ENCODE results near the gene HMGN4. TPM values are rescaled to one million over a fixed set of nuclear protein-coding genes. Genes with fewer than 3 reads are reported as not detected.

The HMGN4 gene
- total RNA-seq, 1 donor from 2014 or later: 88.5 TPM

DNA sequence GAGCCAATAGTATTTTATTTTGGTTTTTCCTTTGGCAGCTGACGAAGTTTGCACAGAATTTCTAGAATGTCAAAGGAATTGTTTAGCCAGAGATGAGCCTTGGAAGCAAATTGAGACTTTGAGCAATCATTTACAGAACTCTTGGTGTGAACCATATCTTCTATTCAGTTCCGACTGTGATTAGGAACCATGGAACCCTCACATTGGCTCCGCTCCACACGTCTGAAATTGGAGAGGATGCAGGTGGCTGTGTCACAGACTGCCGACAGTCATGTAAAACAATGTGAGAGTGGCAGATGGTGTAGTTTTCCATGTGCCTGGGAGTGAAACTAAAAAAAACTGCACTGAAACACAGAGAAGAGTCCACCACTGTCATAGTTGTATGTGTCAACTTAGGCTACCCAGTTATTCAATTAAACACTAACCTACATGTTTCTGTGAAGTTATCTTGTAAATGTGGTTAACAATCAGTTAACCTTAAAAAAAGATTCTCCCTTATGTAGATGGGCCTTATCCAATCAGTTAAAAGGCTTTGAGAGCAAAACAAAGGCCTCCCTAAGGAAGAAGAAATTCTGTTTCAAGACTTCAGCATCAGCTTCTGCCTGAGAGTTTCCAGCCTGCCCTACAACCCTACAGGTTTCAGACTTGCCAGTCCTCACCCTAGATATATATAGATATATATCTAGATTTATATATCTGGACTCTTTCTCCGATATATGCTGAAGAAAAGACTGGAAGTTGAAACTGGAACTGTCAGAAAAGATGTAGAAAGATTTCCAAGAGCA lies 3.3 kb upstream of the HMGN4 start:
- TF ChIP-seq, protein P1, sequence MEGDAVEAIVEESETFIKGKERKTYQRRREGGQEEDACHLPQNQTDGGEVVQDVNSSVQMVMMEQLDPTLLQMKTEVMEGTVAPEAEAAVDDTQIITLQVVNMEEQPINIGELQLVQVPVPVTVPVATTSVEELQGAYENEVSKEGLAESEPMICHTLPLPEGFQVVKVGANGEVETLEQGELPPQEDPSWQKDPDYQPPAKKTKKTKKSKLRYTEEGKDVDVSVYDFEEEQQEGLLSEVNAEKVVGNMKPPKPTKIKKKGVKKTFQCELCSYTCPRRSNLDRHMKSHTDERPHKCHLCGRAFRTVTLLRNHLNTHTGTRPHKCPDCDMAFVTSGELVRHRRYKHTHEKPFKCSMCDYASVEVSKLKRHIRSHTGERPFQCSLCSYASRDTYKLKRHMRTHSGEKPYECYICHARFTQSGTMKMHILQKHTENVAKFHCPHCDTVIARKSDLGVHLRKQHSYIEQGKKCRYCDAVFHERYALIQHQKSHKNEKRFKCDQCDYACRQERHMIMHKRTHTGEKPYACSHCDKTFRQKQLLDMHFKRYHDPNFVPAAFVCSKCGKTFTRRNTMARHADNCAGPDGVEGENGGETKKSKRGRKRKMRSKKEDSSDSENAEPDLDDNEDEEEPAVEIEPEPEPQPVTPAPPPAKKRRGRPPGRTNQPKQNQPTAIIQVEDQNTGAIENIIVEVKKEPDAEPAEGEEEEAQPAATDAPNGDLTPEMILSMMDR (IDR thresholded peaks at IDR 0.05; ENCODE audit: insufficient read depth, low read length, poor library complexity, severe bottlenecking): no peak
- H3K27me3 ChIP-seq (ENCODE audit: control insufficient read depth, insufficient read depth, low read length): no peaks in the 10 kb centered on the region
- no peaks in the 10 kb centered on the region for H3K36me3 ChIP-seq (ENCODE audit: control insufficient read depth, insufficient read depth, low read length)
- no peak overlapping the region for H3K4me3 ChIP-seq (ENCODE audit: low read depth, low read length)
- DNase-seq (ENCODE audit: low read depth): no peak

DNA sequence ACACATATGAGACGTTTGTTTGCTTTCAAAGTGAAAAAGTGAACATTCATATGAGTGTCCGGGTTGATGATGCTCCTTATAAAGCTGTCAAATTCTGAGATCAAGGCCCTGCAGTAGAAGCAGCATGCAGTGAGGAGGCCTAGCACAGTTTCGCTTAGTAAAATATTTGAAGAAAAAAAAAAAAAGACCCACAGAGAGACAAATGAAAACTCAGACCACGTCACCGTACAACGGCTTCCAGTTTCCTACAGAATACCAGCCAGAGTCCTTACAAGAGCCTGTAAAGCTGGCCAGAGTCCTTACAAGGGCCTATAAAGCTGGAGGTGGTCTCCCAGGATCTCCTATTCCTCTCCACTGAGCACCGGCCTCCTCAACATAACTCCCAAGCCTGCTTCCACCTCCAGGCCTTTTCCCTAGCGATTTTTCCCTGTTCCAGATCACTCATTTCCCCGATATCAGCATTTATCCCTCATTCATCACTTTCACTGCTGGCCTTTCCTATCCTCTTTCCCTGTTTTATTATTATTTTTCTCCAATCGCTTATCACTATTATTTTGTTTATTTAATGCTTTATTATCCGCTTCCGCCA lies 1.5 kb upstream of the HMGN4 start:
- DNase-seq (ENCODE audit: low read depth): no peak
- Histone ChIP-seq H3K36me3 (ENCODE audit: control insufficient read depth, insufficient read depth, low read length) (no peaks in the 10 kb centered on the region), H3K27me3 (ENCODE audit: control insufficient read depth, insufficient read depth, low read length) (no peaks in the 10 kb centered on the region), H3K4me3 (ENCODE audit: low read depth, low read length) (peak overlapping the region; percentile 35)
- TF ChIP-seq, protein P1 (IDR thresholded peaks at IDR 0.05; ENCODE audit: insufficient read depth, low read length, poor library complexity, severe bottlenecking): no peak

DNA sequence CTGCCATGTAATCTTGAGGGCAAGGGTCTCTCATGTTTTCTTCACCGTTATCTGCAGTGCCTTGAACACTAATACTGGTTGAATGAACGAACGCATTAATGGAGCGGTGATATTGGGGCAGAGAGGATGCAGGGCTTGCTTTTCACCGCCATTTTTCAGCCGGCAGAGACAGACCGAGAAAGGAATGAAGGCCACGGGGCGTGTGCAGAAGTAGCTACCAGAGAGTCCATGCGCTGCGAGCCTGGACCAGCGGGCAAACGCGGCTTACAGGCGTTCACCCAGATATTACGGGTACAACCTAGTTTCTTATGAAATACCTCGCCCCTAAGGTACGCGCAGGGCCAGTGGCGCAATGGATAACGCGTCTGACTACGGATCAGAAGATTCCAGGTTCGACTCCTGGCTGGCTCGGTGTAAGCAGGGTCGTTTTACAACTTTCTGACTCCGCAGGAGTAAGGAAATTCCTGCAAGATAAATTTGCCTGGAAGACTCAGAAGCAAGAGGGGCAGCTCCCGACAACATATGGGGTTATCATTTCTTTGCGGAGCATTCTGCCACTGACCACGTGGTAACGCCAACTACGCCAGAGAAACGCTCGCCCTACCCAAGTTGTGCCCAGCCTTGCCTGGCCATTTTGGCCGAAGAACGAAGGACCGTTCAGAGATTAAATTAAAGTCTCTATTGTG lies 863 bp upstream of the HMGN4 start:
- Histone ChIP-seq H3K4me3 (ENCODE audit: low read depth, low read length) (peak overlapping the region; percentile 55), H3K27me3 (ENCODE audit: control insufficient read depth, insufficient read depth, low read length) (no peaks in the 10 kb centered on the region), H3K36me3 (ENCODE audit: control insufficient read depth, insufficient read depth, low read length) (no peaks in the 10 kb centered on the region)
- TF ChIP-seq, protein P1 (IDR thresholded peaks at IDR 0.05; ENCODE audit: insufficient read depth, low read length, poor library complexity, severe bottlenecking): no peak
- no peak for DNase-seq (ENCODE audit: low read depth)

DNA sequence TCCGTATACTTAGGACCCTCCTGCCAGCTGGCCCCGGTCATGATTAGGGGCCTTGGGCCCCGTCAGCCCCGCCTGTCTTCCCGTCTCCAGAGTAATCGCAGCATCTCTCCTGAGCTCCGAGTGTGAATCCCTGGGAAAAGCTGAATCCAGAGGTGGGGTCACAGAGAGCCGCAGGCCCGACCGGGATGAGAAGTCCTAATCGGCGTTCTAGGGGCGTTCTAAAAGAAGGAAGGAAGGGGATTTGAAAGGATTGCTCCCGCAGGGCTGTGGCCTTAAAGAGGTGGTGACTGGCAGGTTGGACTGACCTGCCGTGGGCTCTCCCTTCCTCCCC lies 371 bp downstream of the HMGN4 start:
- no peaks in the 10 kb centered on the region for H3K27me3 ChIP-seq (ENCODE audit: control insufficient read depth, insufficient read depth, low read length)
- peak overlapping the region; percentile 55 for H3K4me3 ChIP-seq (ENCODE audit: low read depth, low read length)
- no peaks in the 10 kb centered on the region for H3K36me3 ChIP-seq (ENCODE audit: control insufficient read depth, insufficient read depth, low read length)
- TF ChIP-seq, protein P1 (IDR thresholded peaks at IDR 0.05; ENCODE audit: insufficient read depth, low read length, poor library complexity, severe bottlenecking): no peak
- DNase-seq (ENCODE audit: low read depth): no peak

DNA sequence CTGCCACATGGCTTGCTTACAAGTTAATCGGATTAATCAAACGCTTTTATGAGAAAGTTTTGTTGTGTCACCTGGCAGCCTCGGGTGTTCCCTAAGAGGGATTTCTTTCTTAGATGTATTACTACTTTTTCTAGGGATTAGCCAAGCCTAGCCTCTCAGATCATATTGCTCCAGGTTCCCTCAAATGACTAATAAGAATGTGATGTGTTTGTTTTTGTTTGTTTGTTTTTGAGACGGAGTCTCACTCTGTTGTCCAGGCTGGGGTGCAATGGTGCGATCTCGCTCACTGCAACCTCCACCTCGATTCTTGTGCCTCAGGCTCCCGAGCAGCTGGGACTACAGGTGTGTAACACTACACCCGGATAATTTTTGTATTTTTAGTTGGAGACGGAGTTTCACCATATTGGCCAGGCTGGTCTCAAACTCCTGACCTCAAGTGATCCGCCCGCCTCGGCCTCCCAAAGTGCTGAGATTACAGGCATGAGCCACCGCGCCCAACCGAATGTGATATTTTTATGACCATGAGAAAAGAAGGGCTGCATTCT lies 977 bp downstream of the HMGN4 start:
- TF ChIP-seq, protein P1 (IDR thresholded peaks at IDR 0.05; ENCODE audit: insufficient read depth, low read length, poor library complexity, severe bottlenecking): no peak
- peak overlapping the region; percentile 55 for H3K4me3 ChIP-seq (ENCODE audit: low read depth, low read length)
- no peaks in the 10 kb centered on the region for H3K36me3 ChIP-seq (ENCODE audit: control insufficient read depth, insufficient read depth, low read length)
- no peaks in the 10 kb centered on the region for H3K27me3 ChIP-seq (ENCODE audit: control insufficient read depth, insufficient read depth, low read length)
- no peak for DNase-seq (ENCODE audit: low read depth)

Data from kidney epithelial cell (primary cell).